Fibroblast of lung (primary cell): ENCODE measurements around the gene ANXA4. TPM values are rescaled to one million over a fixed set of nuclear protein-coding genes. Genes with fewer than 3 reads are reported as not detected.

ENCODE experiments used
- DNase-seq, 2 donors: peaks; one replicate each; pipeline versions ENCODE4 v3.0.0 to v3.0.0-alpha.2; 2010; ENCODE audit warnings: low read depth in 2 of 2
- H2AFZ ChIP-seq: 2 replicates; pipeline ENCODE4 v1.5.1; 2012; ENCODE audit warnings: low read length, control low read depth, inconsistent platforms
- H3K27ac ChIP-seq: 2 replicates; pipeline ENCODE4 v1.5.1; 2011; ENCODE audit warnings: low read length, control low read depth; ENCODE audit not compliant: insufficient read depth
- H3K27me3 ChIP-seq: 2 replicates; pipeline ENCODE4 v1.5.1; 2011; ENCODE audit warnings: mild to moderate bottlenecking, low read length; ENCODE audit not compliant: control insufficient read depth, insufficient read depth
- H3K36me3 ChIP-seq: 2 replicates; pipeline ENCODE4 v1.5.1; 2011; ENCODE audit warnings: low read length; ENCODE audit not compliant: control insufficient read depth, insufficient read depth
- H3K4me1 ChIP-seq: 2 replicates; pipeline ENCODE4 v1.5.1; 2011; ENCODE audit warnings: low read length; ENCODE audit not compliant: control insufficient read depth, insufficient read depth; ENCODE audit errors: extremely low read depth
- H3K4me2 ChIP-seq: 2 replicates; pipeline ENCODE4 v1.5.1; 2011; ENCODE audit warnings: low read length, control low read depth; ENCODE audit not compliant: insufficient read depth; ENCODE audit errors: extremely low read depth
- H3K4me3 ChIP-seq, 4 experiments: fragments of 200-600 bp in 1 of 4; sonication (generic) in 1 of 4; replicated peaks in 1 of 4; 2 replicates each; pipeline ENCODE4 v1.5.1; 2011 to 2016; ENCODE audit warnings: low read length in 4 of 4, low read depth in 3 of 4, mild to moderate bottlenecking in 3 of 4, control low read depth in 2 of 4, inconsistent platforms in 1 of 4, mixed read lengths in 1 of 4; ENCODE audit not compliant: insufficient read depth in 1 of 4; ENCODE audit errors: control extremely low read depth in 1 of 4
- H3K79me2 ChIP-seq: 2 replicates; pipeline ENCODE4 v1.5.1; 2012; ENCODE audit warnings: mild to moderate bottlenecking, low read length, inconsistent platforms; ENCODE audit not compliant: control insufficient read depth, insufficient read depth
- H3K9ac ChIP-seq: 2 replicates; pipeline ENCODE4 v1.5.1; 2011; ENCODE audit warnings: mild to moderate bottlenecking, low read length, control low read depth; ENCODE audit not compliant: insufficient read depth
- H3K9me3 ChIP-seq: 2 replicates; pipeline ENCODE4 v1.5.1; 2012; ENCODE audit warnings: low read depth, low read length; ENCODE audit not compliant: control insufficient read depth, insufficient read depth
- H4K20me1 ChIP-seq: 2 replicates; pipeline ENCODE4 v1.5.1; 2011; ENCODE audit warnings: low read length; ENCODE audit not compliant: control insufficient read depth, insufficient read depth; ENCODE audit errors: extremely low read depth
- EZH2 ChIP-seq: IDR thresholded peaks from 2 replicates; pipeline ENCODE4 v1.5.1; 2012; ENCODE audit warnings: low read length, control low read depth, mild to moderate bottlenecking; ENCODE audit errors: missing control alignments
- polyA plus RNA-seq, 2 donors: library from polyadenylated mRNA; depleted of rRNA in 1 of 2; stranded (reverse) in 1 of 2; unstranded in 1 of 2; fragments of >200 nt; gene quantifications; 2 replicates each; pipeline ENCODE4 v1.2.1, GENCODE V29; 2011 to 2012; ENCODE audit warnings: missing spikeins in 1 of 2
- total RNA-seq: library from RNA; depleted of rRNA; stranded (reverse); fragments of >200 nt; gene quantifications from 2 replicates; pipeline ENCODE4 v1.2.1, GENCODE V29; 2014
- TF ChIP-seq, protein P1 (sequence below), 2 donors: IDR thresholded peaks in 1 of 2; conservative IDR thresholded peaks in 1 of 2; 1 replicate in 1 of 2; 2 replicates in 1 of 2; pipeline ENCODE4 v1.5.1; 2011 to 2012; ENCODE audit warnings: low read length in 2 of 2, control low read depth in 1 of 2, inconsistent platforms in 1 of 2, low read depth in 1 of 2, mild to moderate bottlenecking in 1 of 2

ANXA4 gene
- total and polyA plus RNA-seq, 2 donors (not counting 1 experiment from before 2014, with no cell fraction given) = 98.4 to 114 TPM

DNA sequence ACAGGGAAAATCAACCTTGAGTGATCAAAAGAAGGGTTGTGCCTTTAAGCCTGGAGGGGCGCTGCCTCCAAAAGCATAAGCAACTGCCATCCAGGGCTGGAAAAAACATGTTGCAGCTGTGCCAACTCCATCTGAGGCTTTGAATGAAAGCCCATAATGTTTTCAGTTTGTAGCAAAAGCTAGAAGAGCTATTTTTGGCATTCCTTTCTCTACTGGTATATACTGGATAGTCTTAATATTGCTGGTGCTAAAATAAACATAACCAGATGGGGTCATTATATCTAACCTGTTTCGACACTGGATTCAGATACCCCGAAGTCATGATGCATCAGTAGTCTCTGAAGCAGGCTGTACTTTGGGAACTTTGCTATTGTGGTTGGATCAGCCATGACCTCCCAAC lies 25.1 kb downstream of the ANXA4 start:
- peak overlapping the region; percentile 59 for H3K9ac ChIP-seq
- peak overlapping the region; percentile 93 for H3K27ac ChIP-seq
- no peaks in the 10 kb centered on the region for H3K36me3 ChIP-seq
- H3K79me2 ChIP-seq = peaks cover 1% of the 10 kb centered on the region
- H3K4me2 ChIP-seq = peak overlapping the region; percentile 91
- no peaks in the 10 kb centered on the region for H3K9me3 ChIP-seq
- no peak overlapping the region for H2AFZ ChIP-seq
- H3K4me1 ChIP-seq = peaks cover 42% of the 10 kb centered on the region
- no peaks in the 10 kb centered on the region for H3K27me3 ChIP-seq
- H3K4me3 ChIP-seq = no peak overlapping the region
- H4K20me1 ChIP-seq = no peaks in the 10 kb centered on the region
- DNase-seq = peak; percentile 40 to 98
- TF ChIP-seq, protein P1, sequence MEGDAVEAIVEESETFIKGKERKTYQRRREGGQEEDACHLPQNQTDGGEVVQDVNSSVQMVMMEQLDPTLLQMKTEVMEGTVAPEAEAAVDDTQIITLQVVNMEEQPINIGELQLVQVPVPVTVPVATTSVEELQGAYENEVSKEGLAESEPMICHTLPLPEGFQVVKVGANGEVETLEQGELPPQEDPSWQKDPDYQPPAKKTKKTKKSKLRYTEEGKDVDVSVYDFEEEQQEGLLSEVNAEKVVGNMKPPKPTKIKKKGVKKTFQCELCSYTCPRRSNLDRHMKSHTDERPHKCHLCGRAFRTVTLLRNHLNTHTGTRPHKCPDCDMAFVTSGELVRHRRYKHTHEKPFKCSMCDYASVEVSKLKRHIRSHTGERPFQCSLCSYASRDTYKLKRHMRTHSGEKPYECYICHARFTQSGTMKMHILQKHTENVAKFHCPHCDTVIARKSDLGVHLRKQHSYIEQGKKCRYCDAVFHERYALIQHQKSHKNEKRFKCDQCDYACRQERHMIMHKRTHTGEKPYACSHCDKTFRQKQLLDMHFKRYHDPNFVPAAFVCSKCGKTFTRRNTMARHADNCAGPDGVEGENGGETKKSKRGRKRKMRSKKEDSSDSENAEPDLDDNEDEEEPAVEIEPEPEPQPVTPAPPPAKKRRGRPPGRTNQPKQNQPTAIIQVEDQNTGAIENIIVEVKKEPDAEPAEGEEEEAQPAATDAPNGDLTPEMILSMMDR (conservative IDR thresholded peaks at IDR 0.05 in 1 of 2, IDR thresholded peaks at IDR 0.05 in 1 of 2; ENCODE audit: low read depth in 1 of 2, low read length in 2 of 2) = peak; percentile 41 to 58
- no peak for TF ChIP-seq EZH2

DNA sequence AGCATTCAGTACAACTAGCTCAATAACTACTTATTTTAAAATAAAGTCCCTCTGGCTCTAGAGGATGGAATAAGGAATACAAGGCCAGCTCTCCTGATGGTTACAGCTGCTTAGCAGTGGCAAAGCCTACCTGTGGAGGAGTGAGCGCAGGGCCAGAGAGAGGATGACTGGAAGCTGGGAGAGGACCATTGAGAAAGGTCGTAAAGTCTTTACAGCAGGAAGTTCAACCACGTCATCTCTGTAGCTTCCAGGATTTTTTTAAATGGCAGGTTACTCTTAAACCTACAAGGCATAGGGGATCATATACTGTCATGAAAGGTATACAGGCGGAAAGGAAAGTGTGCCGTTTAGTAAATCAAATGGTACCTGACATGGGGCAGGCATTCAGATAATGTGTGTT lies 26.3 kb downstream of the ANXA4 start:
- Histone ChIP-seq H3K27me3 (no peaks in the 10 kb centered on the region), H3K4me2 (no peak overlapping the region), H3K4me3 (no peak overlapping the region), H3K9me3 (no peaks in the 10 kb centered on the region), H3K36me3 (no peaks in the 10 kb centered on the region), H3K4me1 (peaks cover 46% of the 10 kb centered on the region), H3K9ac (no peak overlapping the region), H2AFZ (no peak overlapping the region), H3K79me2 (peaks cover 1% of the 10 kb centered on the region), H3K27ac (no peak overlapping the region), H4K20me1 (no peaks in the 10 kb centered on the region)
- no peak for DNase-seq
- TF ChIP-seq, protein P1 (conservative IDR thresholded peaks at IDR 0.05 in 1 of 2, IDR thresholded peaks at IDR 0.05 in 1 of 2; ENCODE audit: low read depth in 1 of 2, low read length in 2 of 2) = no peak
- TF ChIP-seq EZH2 = no peak

DNA sequence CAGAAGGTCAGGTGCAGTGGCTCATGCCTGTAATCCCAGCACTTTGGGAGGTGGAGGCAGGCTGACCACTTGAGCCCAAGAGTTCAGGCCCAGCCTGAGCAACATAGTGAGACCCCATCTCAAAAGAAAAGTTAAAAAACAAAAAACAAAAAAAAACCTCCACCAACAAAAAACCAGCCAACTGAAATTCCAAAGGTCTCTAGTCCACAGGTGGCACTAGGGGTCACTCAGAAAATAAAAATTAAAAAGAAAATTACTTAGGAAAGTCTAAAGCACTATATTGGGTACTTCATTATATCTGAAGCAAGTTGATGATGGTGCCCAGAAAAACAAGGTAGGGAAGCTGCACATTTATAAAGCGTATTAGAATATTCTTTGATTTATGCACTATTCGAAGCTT lies 26.9 kb downstream of the ANXA4 start:
- H2AFZ ChIP-seq = no peak overlapping the region
- no peaks in the 10 kb centered on the region for H3K27me3 ChIP-seq
- no peak overlapping the region for H3K4me3 ChIP-seq
- no peak for DNase-seq
- H3K36me3 ChIP-seq = no peaks in the 10 kb centered on the region
- H3K27ac ChIP-seq = no peak overlapping the region
- peaks cover 1% of the 10 kb centered on the region for H3K79me2 ChIP-seq
- no peak overlapping the region for H3K4me2 ChIP-seq
- H3K4me1 ChIP-seq = peaks cover 48% of the 10 kb centered on the region
- H3K9me3 ChIP-seq = no peaks in the 10 kb centered on the region
- H4K20me1 ChIP-seq = no peaks in the 10 kb centered on the region
- no peak for TF ChIP-seq EZH2
- TF ChIP-seq, protein P1 (conservative IDR thresholded peaks at IDR 0.05 in 1 of 2, IDR thresholded peaks at IDR 0.05 in 1 of 2; ENCODE audit: low read depth in 1 of 2, low read length in 2 of 2) = no peak
- H3K9ac ChIP-seq = no peak overlapping the region
